Nephron (organoid): ENCODE measurements around the gene TUT4.

Experiments
- H3K27ac Mint-ChIP-seq, 3 experiments: 2 replicates each; pipeline ENCODE4 v1.8.0; 2020; ENCODE audit warnings: mixed read lengths in 3 of 3, mild to moderate bottlenecking in 2 of 3, moderate library complexity in 1 of 3
- H3K27me3 Mint-ChIP-seq: 2 replicates; pipeline ENCODE4 v1.8.0; 2021; ENCODE audit warnings: low read depth, mild to moderate bottlenecking, moderate library complexity, mixed read lengths
- H3K36me3 Mint-ChIP-seq: 2 replicates; pipeline ENCODE4 v1.8.0; 2020; ENCODE audit warnings: low read depth, mixed read lengths
- H3K4me1 Mint-ChIP-seq: 2 replicates; pipeline ENCODE4 v1.8.0; 2020; ENCODE audit warnings: mixed read lengths
- H3K4me3 Mint-ChIP-seq, 3 experiments: 2 replicates each; pipeline ENCODE4 v1.8.0; 2020; ENCODE audit warnings: mild to moderate bottlenecking in 3 of 3, mixed read lengths in 3 of 3, moderate library complexity in 2 of 3
- H3K9me3 Mint-ChIP-seq: 2 replicates; pipeline ENCODE4 v1.8.0; 2020; ENCODE audit warnings: mixed read lengths
- TF ChIP-seq, protein P1 (sequence below), 3 experiments: fragments of 200-600 bp; sonication (generic); IDR thresholded peaks; one replicate each; pipeline ENCODE4 v1.5.0; 2021; ENCODE audit warnings: antibody characterized with exemption in 3 of 3; ENCODE audit not compliant: unreplicated experiment in 3 of 3

Gene TUT4

DNA sequence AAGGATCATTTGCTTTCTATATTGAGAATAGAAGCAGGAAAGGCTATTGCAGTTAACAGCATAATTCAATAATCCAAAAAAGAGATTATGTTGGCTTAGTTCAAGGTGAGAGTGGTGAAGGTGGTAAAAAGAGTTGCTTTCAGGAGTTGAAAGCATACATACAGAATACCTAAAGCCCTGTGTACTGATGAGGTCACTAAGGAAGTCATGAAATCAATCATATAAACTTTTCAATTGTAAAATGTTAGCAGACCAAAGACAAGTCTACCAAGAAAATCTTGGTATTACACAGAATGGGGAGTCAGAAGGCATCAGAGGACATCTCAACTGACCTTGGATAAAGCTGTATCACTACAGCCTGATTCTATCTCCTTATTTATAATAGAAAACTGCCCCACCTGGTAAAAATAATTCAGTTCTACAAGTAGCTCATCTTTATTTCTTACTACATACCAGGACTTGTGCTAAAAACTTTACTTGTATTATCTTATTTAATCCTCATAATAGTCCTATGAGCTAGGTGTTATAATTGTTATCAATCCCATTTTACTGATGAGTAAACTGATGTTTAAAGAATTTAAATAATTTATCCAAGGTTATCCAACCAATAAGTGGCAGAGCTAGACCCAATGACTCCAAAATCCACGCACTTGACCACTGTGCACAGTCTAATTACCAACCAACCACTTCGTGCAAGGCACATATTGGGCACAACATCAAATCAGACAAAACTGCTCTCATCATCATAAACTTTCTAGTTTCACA, 40.9 kb downstream of the TUT4 start:
- TF ChIP-seq, protein P1, sequence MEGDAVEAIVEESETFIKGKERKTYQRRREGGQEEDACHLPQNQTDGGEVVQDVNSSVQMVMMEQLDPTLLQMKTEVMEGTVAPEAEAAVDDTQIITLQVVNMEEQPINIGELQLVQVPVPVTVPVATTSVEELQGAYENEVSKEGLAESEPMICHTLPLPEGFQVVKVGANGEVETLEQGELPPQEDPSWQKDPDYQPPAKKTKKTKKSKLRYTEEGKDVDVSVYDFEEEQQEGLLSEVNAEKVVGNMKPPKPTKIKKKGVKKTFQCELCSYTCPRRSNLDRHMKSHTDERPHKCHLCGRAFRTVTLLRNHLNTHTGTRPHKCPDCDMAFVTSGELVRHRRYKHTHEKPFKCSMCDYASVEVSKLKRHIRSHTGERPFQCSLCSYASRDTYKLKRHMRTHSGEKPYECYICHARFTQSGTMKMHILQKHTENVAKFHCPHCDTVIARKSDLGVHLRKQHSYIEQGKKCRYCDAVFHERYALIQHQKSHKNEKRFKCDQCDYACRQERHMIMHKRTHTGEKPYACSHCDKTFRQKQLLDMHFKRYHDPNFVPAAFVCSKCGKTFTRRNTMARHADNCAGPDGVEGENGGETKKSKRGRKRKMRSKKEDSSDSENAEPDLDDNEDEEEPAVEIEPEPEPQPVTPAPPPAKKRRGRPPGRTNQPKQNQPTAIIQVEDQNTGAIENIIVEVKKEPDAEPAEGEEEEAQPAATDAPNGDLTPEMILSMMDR (IDR thresholded peaks at IDR 0.05; ENCODE audit: unreplicated experiment in 3 of 3): no peak

DNA sequence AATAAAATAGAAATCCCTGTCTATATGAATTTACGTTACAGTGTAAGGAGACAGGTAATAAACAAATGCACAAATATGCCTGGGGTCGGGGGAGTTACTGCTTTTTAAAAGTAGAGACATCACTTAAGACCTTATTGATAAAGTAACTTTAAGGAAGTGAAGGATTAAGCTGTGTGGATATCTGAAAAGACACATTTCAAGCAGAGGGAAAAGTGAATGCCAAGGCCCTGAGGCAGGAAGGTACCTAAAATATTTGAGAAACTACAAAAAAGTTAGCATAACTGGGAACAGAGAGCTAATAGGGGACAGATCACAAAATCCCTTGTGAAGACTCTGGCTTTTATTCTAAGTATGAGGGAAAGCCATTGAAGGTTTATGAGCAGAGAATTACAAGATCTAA, 41.5 kb downstream of the TUT4 start:
- Mint-ChIP-seq H3K4me3 (no peak overlapping the region), H3K4me1 (no peaks in the 10 kb centered on the region), H3K27ac (no peak overlapping the region), H3K27me3 (no peaks in the 10 kb centered on the region), H3K9me3 (no peaks in the 10 kb centered on the region), H3K36me3 (peaks cover 54% of the 10 kb centered on the region)
- TF ChIP-seq, protein P1 (IDR thresholded peaks at IDR 0.05; ENCODE audit: unreplicated experiment in 3 of 3): no peak

More for the DNA sequence above, 40.9 kb downstream of the TUT4 start:
- Mint-ChIP-seq H3K4me3 (no peak overlapping the region), H3K4me1 (no peaks in the 10 kb centered on the region), H3K9me3 (no peaks in the 10 kb centered on the region), H3K27ac (no peak overlapping the region), H3K36me3 (peaks cover 51% of the 10 kb centered on the region), H3K27me3 (no peaks in the 10 kb centered on the region)

DNA sequence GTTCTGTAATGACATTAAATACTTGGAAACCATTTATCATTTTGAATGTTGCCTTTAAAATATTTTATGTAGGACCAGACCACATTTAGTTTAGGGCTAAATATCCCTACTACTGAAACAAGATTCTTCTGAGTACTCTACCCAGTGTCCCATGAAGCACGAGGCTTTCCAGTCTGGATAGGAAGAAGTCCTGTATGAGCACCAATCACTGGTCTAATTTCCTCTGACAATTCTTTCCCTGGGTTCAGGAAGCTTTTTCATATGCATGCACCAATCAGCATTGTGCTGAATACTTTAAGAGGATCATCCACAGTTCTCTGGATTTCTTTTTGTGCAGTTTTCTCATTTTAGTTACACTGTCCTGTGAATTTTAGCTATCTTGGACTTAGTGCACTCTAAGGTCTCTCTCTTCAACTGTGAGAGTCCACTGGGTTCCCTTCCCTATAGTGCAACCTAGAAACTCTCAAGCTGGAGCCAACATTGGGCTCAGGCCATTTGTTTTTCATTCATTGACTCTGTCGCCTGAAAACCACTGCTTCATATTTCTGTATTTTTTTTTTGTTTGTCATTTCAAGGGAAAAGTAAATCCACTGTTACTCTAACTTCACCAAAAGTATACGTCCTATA, 45.9 kb downstream of the TUT4 start:
- Mint-ChIP-seq H3K27ac (no peak overlapping the region), H3K27me3 (no peaks in the 10 kb centered on the region), H3K4me3 (no peak overlapping the region), H3K36me3 (peaks cover 67% of the 10 kb centered on the region), H3K9me3 (no peaks in the 10 kb centered on the region), H3K4me1 (no peaks in the 10 kb centered on the region)
- TF ChIP-seq, protein P1 (IDR thresholded peaks at IDR 0.05; ENCODE audit: unreplicated experiment in 3 of 3): no peak

GRCh38 chr1:52506349-52506748, 46.5 kb downstream of the TUT4 start:
- H3K9me3 Mint-ChIP-seq: no peaks in the 10 kb centered on the region
- H3K36me3 Mint-ChIP-seq: peaks cover 67% of the 10 kb centered on the region
- H3K4me1 Mint-ChIP-seq: no peaks in the 10 kb centered on the region
- H3K4me3 Mint-ChIP-seq: no peak overlapping the region
- H3K27me3 Mint-ChIP-seq: no peaks in the 10 kb centered on the region
- H3K27ac Mint-ChIP-seq: no peak overlapping the region
- TF ChIP-seq, protein P1 (IDR thresholded peaks at IDR 0.05; ENCODE audit: unreplicated experiment in 3 of 3): no peak

DNA sequence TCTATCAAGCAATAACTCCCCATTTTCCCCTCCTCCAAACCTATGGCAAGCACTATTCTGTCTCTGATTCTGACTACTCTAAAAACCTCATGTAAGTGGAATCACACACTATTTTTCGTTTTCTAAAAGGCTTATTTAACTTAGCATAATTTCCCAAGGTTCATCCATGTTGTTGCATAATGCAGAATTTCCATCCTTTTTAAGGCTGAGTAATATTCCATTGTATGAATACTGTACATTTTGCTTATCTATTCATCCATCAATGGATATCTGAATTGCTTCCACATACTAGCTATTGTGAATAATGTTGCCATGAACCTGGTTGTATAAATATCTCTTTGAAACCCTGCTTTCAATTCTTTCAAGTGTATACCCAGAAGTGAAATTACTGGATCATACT, 48.2 kb downstream of the TUT4 start:
- H3K36me3 Mint-ChIP-seq: peaks cover 70% of the 10 kb centered on the region
- TF ChIP-seq, protein P1 (IDR thresholded peaks at IDR 0.05; ENCODE audit: unreplicated experiment in 3 of 3): no peak
- no peaks in the 10 kb centered on the region for H3K27me3 Mint-ChIP-seq
- no peaks in the 10 kb centered on the region for H3K9me3 Mint-ChIP-seq
- no peak overlapping the region for H3K4me3 Mint-ChIP-seq
- H3K4me1 Mint-ChIP-seq: no peaks in the 10 kb centered on the region
- H3K27ac Mint-ChIP-seq: no peak overlapping the region

DNA sequence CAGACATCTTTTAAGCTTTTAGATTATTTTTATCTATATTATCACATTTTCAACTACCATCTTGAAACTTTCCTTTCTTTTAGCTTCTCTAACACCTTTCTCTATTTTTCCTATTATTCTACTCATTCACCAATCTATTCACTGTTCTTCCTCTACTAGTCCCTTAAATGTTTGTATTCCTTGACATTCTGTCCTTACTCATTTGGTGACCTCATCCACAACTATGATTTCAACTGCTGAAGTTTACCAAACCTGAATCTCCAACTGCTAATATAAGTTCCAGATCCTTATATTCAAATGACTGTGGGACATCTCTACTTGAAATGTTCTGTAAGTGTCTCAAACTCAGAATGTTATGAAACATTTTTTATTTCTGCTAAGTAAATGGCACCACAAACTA, 49.2 kb downstream of the TUT4 start:
- TF ChIP-seq, protein P1 (IDR thresholded peaks at IDR 0.05; ENCODE audit: unreplicated experiment in 3 of 3): no peak
- Mint-ChIP-seq H3K4me1 (no peaks in the 10 kb centered on the region), H3K27ac (no peak overlapping the region), H3K9me3 (no peaks in the 10 kb centered on the region), H3K27me3 (no peaks in the 10 kb centered on the region), H3K4me3 (no peak overlapping the region), H3K36me3 (peaks cover 69% of the 10 kb centered on the region)
